ENCODE measurements around the gene SMAD6.

SMAD6 gene

DNA sequence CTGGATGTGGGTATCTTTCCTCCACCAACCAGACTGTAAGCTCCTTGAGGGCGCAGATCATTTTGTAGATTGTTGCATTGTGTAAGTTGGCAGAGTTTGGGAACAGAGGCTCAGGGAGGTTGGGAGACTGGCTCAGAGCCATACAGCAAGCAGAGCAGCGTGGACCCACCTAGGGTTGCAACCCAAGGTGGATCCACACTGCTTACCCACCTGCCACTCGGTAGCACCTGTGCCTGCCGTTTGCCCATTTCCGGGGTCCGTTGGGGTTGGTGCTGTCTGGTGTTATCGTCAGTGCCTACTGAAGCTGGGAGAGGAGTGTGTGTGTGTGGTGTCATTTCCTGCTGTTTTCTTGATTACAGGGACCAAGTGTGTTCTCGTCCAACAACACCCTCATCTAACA lies 19.0 kb downstream of the SMAD6 start:
- DNase-seq (ENCODE audit: low spot score) = no peak

DNA sequence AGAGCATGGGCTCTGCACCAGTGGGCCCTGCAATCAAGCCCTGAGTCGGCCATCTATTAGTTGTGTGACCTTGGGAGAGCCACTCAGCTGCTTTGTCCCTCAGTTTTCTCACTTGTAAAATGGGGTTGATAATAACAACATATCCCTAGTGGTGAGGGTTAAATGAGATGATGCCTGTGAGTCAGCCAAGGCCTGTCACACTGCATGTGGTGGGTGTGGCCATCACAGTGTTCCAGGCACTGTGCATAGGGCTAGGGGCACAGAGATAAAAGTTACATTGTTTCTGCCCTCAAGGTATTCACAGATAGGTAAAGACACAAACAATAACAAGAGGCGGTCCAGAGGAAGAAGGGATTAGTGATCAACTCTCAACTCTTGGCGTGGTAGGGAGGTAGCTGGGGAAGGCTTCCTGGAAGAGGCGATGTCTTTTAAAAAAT lies 19.5 kb downstream of the SMAD6 start:
- no peak for DNase-seq (ENCODE audit: low spot score)

DNA sequence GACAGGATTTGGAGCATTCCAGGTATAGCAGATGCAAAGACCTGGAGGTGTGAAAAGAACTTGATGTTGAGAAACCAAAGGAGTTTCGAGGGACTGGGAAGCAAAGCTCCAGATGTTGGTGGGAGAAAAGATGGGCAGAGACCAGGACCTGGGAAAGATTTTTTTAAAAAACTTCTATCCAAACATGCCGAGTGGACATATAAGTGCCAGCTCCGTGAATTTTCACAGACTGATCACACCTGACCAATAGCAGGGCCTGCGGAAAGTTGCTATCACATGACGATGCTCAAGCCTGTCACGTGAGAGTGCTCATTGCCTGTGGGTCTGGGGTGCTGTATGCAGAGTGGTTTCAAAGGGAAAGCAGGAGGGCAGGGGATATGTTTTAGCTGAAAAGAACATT lies 19.9 kb downstream of the SMAD6 start:
- no peak for DNase-seq (ENCODE audit: low spot score)

DNA sequence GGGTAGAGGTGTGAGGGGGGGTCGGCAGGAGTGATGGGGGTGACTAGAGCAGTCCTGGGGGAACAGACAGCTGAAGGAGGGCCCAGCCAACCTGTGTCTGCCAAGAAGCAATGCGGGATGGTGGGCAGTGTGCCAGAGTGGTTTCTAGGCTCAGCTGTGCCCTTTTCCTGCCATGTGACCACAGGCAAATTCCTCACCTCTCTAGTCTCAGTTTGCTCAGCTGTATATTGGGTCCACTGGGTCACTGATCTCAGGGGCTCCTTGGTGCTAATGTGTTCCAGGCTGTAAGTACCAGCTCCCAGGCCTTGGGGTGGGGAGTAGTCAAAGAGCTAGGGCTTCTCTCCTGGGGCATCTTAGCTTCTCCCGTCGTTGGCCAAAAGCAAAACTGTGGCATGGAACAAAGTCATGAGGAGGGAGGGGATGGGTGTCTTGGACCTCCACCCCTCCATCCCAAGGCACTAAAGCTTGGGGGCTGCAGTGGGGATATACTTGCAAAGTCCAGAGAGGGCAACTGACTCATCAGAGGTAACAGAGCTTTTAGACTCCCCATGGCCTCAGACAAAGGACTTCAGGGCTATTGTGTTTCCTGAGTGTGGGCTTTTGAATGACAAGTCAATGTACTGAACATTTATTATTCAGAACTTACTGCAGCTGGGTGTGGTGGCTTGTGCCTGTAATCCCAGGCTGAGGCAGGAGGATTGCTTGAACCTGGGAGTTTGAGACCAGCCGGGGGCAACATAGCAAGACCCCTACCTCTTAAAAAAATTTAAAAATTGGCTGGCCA lies 20.9 kb downstream of the SMAD6 start:
- no peak for DNase-seq (ENCODE audit: low spot score)

DNA sequence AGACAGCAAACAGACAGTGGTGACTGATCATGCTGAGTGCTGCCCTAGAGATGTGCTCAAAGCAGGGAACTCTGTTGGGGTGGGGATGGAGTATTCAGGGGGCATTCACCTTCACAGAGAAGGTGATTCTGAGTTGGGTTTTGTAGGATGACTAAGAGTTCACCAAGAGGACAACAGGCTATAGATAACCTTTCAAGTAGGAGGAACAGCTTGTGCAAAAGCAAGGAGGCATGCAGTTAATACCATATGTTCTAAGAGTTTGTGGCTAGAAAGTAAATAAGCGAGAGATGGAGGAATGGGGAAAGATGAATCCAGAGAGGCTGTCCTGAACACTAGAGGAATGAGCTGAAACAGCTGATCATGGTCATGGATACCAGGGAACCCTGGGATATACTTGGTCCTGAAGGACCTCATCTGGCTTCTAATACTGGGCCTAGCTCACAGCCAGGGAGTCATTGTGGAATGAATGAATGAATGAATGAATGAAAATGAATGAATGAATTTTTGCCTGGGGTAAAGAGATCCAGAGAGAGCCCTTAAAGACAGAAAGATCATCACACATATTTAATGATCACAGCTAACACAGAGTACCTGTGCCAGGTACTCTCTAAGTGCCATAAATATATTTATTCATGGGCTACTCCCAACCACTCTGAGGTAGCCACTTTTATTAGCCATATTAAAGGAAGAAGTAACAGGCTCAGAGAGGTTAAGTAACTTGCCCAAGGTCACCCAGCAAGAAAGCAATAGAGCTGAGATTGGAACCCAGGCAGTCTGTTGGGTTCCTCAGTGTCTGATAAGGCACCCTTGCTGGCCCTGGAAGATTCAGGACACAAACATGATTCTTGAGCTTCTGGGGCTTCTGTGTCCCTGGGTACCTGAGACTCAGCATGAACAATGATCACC lies 22.0 kb downstream of the SMAD6 start:
- no peak for DNase-seq (ENCODE audit: low spot score)

DNA sequence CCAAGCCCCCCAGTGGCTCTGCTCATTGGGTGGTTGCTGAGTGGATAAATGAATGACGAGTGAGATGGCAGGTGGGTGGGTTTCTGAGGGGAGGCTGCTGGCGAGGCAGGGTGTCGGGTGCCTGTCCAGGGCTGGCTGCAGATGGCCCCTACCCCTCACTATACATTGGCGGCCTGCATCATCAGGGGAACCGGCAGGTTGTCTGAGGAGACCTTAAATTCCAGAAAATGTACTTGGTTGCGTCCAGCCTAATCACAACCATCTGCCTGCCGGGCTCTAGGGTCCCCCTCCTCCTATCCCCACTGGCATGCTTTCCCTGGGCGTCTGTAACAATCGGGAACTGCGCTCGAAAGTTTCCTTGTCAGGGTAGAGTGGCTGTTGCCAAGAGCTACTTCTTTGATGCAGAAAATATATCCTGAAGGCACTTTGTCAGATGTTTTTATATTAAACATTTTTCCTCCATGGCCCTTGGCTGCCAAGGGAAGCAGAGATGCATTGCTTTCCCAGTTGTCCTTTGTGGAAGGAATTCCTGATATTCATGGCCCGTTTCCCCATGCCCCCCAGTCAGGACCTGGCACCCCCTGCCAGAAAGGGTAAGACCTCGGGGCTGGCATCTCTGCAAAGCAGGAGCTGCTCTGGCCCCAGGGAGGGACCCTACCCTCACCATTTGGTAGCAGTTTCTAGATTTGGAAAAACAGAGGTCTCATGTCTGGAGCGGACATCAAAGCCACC lies 22.9 kb downstream of the SMAD6 start:
- DNase-seq (ENCODE audit: low spot score) = no peak

DNA sequence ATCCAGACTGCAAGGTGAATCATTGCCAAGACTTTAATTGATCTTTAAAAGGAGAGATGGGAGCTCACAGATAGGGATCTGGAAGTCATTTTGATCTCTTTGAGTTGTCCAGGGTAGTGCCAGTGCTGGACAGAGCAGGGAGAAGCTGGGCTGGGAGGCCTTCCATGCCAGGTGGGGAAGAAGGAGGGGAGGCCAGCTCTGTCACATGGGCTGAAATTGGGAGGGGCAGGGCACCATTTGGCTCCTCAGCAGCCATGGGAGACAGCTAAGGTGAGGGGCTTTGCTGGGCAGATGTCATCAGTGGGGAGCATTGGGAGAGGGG lies 23.4 kb downstream of the SMAD6 start:
- no peak for DNase-seq (ENCODE audit: low spot score)

DNA sequence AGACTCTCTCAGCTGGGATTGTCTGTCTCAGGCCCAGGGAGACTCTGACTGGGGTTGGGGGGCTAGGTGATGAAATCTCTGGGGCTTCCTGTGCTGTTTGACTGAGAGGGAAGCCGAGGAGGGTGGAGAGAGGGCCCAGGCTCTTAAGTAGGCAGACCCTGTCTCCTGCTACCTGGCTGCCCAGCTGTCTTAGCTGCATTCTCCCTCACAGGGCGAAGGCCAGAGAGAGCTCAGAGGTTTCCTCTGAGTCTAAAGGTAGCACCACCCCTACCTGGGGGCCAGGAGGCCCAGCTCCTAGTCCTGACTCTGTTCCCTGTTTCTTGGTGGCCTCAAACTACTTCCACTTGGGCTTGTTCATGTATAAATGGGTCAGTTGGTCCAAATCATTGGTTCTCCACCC lies 24.4 kb downstream of the SMAD6 start:
- no peak for DNase-seq (ENCODE audit: low spot score)

DNA sequence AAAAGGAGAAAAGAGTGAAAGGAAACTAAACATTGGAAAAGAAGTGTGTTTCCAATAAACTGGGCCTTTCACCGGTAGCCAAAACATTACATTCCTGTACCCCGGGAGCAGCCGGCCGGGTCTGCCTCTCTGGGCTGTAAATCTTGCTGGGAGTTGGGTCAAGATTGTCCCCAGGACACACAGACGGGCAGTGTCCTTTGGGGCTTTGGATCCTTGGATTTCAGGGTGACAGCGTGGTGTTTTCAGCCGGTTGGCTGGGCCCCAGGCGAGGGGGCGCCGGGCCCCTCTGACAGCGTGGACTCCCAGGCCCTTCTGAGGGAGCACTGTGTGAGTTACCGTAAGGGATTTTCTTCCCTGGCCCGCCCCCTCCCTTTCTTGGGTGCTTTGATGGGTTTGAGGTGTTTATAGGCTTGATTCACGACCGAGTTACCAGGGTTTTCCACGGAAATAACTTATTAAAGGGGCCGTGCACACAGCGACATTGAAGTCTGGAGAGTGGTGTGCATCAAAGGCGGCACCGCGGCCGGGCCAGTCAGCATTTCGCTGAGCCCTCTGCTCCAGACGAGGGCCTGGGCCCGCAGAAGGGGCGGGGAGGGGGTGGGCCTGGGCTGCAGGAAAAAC lies 27.4 kb downstream of the SMAD6 start:
- no peak for DNase-seq (ENCODE audit: low spot score)

DNA sequence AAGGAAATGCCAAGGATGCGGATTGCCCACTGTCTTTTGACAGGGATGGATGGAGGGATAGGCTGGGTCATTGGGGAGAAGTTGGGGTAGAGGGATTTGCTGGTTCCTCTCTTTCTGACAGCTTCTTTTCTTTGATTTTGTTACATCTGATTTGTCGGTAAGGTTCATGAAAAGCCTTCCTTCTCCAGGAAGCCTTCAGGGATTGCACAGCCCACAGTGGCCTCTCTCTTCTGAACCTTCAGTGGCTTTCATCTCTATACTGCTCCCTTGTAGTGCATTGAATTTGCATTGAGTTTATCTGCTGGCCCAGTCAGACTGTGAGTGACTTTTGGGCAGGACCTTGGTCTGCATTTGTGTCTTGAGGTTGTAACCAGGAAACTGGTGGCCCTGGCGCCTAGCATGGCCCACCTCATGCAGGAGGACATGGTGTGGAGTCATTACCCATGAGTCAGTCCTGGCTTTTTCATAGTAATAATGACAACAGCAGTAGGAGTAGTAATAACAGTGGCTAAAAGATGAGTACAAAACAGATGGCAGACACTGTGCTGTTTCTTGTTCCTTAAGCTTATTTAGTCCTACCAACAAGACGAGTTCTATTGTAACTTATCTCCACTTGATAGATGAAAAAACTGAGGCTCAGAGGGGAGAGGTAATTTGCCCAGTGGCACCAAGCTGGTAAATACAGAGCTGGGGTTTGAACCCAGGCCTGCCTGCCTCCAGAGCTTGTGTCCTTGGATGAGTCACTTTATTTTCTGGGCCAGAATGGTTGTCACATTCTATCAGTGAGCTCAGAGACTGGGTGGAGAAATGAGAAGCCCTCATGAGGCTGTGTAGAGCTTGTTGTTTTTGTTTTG lies 28.4 kb downstream of the SMAD6 start:
- peak; percentile 71 for DNase-seq (ENCODE audit: low spot score)

DNA sequence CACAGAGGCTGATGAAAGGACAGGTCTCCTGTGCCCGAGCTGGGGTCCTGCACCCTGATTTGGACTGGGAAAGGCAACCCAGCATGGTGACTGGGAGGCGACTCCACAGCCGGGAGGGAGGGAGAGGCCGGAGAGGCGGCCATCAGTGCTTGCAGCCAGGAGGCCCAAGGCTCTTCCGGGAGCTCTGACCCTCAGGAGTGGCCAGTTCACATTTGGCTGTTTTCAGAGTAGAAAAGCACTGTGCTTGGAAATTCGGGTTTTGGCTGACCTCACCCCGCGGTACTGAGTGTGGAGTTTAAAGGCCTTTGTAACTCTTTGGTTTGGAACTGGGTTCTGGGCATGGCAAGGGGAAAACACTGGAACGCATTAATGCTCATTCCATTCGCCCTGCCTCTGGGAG lies 31.9 kb downstream of the SMAD6 start:
- no peak for DNase-seq (ENCODE audit: low spot score)

DNA sequence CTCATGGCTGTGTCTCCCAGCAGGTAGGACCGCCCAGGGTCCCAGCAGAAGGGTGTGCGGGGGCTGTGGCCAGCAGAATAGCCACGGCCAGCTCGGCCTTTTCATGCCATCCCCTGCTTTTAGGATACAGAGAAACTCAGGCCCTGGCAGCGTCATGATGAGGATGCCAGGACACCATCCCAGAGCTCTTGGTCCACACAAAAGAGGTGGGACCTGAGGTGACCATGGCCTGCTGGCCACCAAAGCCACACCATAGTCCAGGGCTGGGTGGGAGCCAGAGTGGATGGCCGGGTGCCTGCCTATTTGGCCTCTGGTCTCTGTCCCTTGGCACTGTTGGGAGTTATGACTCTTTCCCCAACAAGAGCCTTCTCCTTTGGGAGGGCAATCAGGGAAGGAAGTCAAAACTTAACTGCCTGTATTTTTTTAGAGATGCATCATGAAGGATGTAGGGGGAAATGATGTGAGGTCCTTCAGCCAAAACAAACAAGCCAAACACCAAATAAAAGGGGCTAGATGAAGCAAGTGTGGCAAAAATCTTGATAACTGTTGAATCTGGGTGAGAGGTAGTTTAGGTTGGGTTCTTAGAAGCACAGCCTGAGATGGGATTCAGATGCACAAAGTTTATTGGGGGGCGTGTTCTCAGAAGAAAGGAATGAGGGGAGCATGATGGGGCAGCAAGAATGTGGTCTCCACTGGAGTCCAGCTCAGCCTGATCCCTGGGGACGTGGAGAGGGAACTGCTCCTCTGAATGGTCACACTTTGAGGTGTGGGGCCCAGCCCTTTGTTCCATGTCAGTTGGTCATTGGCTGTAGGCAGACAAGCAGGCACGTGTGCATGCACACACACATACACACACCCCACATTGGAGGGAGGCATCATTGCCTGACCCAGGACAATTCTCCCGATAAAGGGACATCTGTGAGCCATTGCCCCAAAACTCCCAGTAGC lies 33.2 kb downstream of the SMAD6 start:
- DNase-seq (ENCODE audit: low spot score) = no peak

DNA sequence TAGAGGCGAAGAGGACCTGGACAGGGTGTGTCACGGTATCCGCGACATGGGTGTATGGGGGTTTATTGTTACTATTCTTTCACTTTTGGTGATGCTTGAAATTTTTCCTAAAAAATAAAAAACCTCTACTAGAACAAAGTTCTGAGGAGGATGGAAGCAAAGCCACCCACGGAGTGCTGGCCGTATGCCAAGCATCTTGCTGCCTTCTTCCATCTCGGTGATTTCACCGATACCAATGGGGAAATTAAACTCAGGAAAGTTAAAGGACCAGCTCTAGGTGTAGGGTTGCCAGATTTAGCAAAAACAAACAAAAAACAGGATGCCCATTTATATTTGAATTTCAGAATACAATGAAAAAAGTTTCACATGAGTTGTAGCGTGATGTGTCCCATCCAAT lies 33.9 kb downstream of the SMAD6 start:
- no peak for DNase-seq (ENCODE audit: low spot score)

DNA sequence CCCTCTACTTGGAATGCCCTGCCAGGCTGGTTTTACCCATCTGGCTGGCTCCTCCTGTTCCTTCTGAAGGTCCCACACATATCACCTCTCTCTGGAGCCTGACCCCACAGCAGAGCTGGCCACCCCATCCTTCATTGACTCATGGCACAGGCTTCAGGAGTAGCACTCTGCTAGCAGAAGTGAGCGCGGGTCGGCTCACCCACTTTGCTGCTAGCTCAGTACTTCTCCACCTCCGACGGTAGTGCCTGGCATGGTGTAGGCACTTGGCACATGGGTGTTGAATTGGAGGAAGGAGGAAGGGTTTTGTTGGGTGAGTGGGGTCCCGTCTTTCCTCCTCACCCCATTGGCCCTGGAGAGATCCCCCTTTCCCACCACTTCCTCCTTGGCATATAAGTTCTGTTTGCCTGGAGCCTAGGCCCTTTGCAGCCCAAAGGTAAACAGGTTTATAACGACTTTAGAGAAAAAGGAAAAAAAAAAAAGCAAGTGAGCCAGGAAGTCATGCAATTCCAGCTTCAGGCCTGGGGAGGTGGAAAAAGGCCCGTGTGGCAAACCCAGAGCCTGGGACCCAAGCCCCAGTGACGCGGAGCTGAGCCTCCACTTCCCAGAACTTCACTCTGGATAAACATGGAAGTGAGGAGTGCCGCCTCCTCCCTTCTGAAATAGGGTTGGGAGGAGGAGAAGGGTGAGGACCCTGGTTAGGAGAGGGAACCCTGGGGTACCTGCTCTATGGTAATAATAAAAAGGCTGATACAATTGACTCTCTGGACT lies 35.4 kb downstream of the SMAD6 start:
- no peak for DNase-seq (ENCODE audit: low spot score)

DNA sequence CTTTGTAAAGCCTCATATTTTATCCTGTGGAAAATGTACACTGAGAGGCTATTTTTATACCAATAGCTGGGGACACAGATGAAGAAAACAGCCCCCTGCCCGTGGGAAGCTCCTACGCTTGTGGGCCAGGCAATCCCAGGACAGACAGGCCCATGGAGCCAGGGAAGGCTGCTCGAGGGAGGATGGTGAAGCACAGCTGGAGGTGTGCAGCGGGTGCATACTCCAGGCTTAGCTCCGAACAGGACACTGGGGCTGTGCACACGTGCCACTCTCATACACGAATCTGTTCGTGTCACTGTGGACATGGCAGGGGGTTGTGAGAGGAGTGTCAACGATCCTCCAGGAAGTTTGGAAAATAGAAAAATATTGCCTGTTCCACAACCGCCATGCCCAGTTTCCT lies 36.1 kb downstream of the SMAD6 start:
- no peak for DNase-seq (ENCODE audit: low spot score)

DNA sequence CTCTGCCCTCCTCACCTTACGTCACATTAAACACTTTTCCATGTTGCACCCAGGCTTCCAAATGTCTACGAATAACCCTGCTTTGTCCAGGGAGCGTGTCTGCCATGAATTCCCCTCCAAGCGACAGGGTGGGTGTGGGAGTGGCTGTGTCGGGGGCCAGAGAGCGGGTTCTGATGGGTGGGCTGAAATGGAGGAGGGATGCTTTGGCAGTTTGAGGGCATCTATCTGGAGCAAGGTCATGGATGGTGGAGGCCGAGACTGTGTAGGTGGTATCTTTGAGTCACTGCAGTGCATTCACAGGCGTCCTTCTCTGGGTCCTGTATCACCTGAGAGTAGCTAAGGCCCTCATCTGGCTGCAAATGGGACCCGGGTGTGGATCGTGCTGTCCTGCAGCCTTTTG lies 36.6 kb downstream of the SMAD6 start:
- DNase-seq (ENCODE audit: low spot score) = no peak

DNA sequence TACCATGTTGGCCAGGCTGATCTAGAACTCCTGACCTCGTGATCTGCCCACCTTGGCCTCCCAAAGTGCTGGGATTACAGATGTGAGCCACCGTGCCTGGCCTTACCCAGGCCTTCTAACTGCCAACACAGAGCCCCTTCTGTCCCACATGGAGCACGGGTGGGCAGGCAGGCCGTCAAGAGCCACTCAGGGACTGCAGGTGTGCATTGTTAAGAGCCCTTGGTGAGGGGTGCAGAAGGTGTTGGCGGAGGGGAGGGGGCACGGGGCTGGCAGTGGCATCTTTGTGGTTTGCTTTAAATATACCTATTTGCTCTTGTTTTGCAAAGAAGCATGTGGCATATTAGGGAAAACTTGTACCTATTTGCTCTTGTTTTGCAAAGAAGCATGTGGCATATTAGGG lies 37.3 kb downstream of the SMAD6 start:
- no peak for DNase-seq (ENCODE audit: low spot score)

DNA sequence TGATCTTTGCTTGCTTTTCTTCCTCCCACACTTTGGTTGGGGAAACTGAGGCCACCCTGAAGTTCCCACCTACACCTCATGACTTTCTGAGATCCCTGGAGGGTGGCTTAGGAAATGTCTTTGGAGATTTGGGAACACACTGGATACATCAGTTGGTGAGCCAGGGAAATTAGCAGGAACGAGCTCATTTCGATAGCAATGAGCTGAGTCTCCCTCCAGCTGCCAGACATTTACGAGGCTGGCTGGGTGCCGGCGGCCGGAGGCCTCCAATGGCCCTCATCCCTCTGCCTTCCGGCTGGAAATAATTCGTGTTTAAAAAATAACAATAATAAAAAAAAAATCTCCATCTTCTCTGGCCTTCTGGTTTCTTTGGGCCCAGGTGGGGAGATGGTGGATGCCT lies 38.8 kb downstream of the SMAD6 start:
- no peak for DNase-seq (ENCODE audit: low spot score)

DNA sequence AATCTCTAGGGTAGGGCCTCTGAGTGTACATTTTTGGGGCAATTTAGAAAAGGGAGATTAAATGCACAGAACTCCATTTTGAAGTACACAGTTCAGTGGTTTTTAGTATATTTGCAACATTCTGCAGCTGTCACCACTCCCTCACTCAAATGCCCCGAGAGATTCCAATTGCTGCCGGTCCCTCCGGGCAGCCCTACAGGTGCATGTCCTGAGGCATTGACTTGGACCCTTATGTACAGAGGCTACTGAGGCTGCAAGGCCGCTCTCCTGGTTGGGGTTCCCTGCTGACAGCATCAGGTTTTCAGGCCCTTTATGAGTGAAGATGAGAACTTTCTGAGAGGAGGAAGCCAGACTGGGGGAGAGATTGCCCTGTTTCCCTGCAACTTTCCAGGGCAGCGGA lies 39.6 kb downstream of the SMAD6 start:
- DNase-seq (ENCODE audit: low spot score) = no peak

DNA sequence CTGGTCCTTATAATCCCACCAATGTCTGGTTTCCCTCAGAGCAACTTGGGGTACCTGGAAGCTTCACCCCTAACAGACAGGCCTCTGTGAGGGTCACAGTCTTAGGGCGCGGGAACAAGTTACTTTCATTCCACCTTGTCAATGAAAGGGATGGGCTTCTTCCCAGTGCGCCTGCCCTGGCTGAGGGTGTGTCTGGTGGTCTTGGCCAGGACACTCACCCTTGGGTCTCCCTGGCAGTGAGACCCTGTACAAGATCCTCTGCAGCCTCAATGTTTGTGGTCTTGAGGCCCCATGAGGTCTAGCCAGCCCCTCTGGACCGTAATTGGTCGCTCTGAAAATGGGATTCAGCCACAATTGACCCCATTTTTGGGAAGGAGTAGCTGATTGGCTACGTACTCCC lies 40.2 kb downstream of the SMAD6 start:
- DNase-seq (ENCODE audit: low spot score) = no peak
